Measurements from ENCODE around the gene CCDC134. TPM values are rescaled to one million over a fixed set of nuclear protein-coding genes. Genes with fewer than 3 reads are reported as not detected.
A peak's percentile ranks its signal among the peaks of the same experiment; 100 is the strongest.

Gene CCDC134
- total RNA-seq, 4 donors from 2014 or later = 3.8 to 8.9 (median 5.4) TPM

DNA sequence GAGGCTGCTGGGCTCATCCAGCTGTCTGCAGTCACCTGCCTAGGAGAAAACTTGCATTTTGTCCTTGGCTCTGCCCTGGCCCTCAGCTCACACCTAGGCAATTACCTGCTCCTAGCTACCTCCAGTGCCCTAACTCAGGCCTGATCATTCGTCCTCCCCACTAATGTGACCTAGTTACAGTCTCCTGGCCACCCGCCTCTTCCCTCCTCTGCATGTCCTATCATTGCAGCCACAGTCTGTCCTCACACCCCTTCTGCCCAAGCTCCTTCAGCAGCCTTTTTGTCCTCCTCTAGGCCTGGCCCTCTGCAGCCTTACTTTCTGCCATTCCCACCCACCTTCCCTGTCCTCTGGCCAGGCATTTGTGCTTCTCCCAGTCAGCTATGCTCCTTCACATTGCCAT lies 17.7 kb upstream of the CCDC134 start:
- H3K4me1 ChIP-seq = no peaks in the 10 kb centered on the region
- no peak overlapping the region for H3K4me3 ChIP-seq
- no peak overlapping the region for H3K27ac ChIP-seq
- no peak for ATAC-seq
- H3K27me3 ChIP-seq = no peaks in the 10 kb centered on the region
- H3K36me3 ChIP-seq = no peaks in the 10 kb centered on the region
- H3K9me3 ChIP-seq = no peaks in the 10 kb centered on the region
- TF ChIP-seq, protein P1, sequence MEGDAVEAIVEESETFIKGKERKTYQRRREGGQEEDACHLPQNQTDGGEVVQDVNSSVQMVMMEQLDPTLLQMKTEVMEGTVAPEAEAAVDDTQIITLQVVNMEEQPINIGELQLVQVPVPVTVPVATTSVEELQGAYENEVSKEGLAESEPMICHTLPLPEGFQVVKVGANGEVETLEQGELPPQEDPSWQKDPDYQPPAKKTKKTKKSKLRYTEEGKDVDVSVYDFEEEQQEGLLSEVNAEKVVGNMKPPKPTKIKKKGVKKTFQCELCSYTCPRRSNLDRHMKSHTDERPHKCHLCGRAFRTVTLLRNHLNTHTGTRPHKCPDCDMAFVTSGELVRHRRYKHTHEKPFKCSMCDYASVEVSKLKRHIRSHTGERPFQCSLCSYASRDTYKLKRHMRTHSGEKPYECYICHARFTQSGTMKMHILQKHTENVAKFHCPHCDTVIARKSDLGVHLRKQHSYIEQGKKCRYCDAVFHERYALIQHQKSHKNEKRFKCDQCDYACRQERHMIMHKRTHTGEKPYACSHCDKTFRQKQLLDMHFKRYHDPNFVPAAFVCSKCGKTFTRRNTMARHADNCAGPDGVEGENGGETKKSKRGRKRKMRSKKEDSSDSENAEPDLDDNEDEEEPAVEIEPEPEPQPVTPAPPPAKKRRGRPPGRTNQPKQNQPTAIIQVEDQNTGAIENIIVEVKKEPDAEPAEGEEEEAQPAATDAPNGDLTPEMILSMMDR (IDR thresholded peaks at IDR 0.05) = no peak
- no peak for TF ChIP-seq POLR2A (IDR thresholded peaks at IDR 0.05)
- TF ChIP-seq EP300 (IDR thresholded peaks at IDR 0.05) = no peak
- no peak for TF ChIP-seq POLR2AphosphoS5 (IDR thresholded peaks at IDR 0.05)
- whole genome bisulfite sequencing, 2 donors (ENCODE audit: low coverage in 1 of 2) = 73 to 86% methylated on average over 2 of the region's 2 CpGs

DNA sequence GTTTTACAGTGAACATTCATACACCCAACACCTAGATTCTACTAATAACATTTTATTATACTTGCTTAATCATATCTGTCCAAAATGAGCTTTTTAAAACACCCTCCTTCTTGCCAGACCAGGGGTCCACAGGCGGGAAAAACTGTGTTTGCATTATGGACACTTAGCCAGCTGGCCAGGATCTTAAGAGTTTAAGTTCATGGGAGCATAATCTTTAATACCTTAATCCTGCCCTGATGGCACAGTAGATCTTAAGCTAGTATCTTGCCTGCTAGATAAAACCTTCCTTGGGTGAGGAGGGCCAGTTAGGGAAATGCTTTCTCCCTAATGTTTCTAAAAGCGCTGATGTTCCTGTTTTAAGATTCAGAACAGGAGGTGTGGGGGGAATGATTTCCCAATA lies 13.1 kb upstream of the CCDC134 start:
- TF ChIP-seq, protein P1 (IDR thresholded peaks at IDR 0.05) = no peak
- no peak for TF ChIP-seq POLR2AphosphoS5 (IDR thresholded peaks at IDR 0.05)
- no peak for TF ChIP-seq POLR2A (IDR thresholded peaks at IDR 0.05)
- TF ChIP-seq EP300 (IDR thresholded peaks at IDR 0.05) = no peak
- no peaks in the 10 kb centered on the region for H3K36me3 ChIP-seq
- H3K4me1 ChIP-seq = no peaks in the 10 kb centered on the region
- H3K27ac ChIP-seq = no peak overlapping the region
- 81% methylated on average over 2 of the region's 2 CpGs for WGBS, 2 donors (ENCODE audit: low coverage in 1 of 2)
- H3K4me3 ChIP-seq = no peak overlapping the region
- no peaks in the 10 kb centered on the region for H3K27me3 ChIP-seq
- no peak for ATAC-seq
- no peaks in the 10 kb centered on the region for H3K9me3 ChIP-seq

GRCh38 chr22:41793871-41794270 lies 6.6 kb upstream of the CCDC134 start:
- ATAC-seq = no peak
- TF ChIP-seq, protein P1 (IDR thresholded peaks at IDR 0.05) = no peak
- TF ChIP-seq POLR2AphosphoS5 (IDR thresholded peaks at IDR 0.05) = no peak
- TF ChIP-seq EP300 (IDR thresholded peaks at IDR 0.05) = no peak
- no peak for TF ChIP-seq POLR2A (IDR thresholded peaks at IDR 0.05)
- no peaks in the 10 kb centered on the region for H3K4me1 ChIP-seq
- WGBS, 2 donors (ENCODE audit: low coverage in 1 of 2) = 95 to 100% methylated on average over 2 to 3 of the region's 3 CpGs
- no peaks in the 10 kb centered on the region for H3K9me3 ChIP-seq
- no peaks in the 10 kb centered on the region for H3K36me3 ChIP-seq
- H3K4me3 ChIP-seq = no peak overlapping the region
- no peaks in the 10 kb centered on the region for H3K27me3 ChIP-seq
- no peak overlapping the region for H3K27ac ChIP-seq

DNA sequence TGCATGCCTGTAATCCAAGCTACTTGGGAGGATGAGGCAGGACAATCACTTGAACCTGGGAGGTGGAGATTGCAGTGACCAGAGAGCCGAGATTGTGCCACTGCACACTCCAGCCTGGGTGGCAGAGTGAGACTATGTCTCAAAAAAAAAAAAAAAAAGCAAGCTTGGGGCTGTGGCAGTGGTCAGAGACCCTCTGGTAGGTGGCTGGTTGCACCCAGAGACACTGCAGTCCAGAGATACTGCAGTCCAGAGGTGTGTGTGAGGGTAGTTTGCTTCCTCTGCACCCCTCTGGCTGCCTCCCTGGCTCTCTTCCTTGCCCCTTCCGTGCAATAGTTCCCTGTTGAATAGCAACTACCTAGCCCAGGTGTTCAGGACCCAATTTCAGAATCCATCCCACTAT lies 1.7 kb upstream of the CCDC134 start:
- peak overlapping the region in 2 of 4 donors; percentile 92 for H3K27ac ChIP-seq

More for the DNA sequence above, 1.7 kb upstream of the CCDC134 start:
- no peaks in the 10 kb centered on the region for H3K27me3 ChIP-seq
- ATAC-seq = no peak
- H3K9me3 ChIP-seq = no peaks in the 10 kb centered on the region
- H3K36me3 ChIP-seq = no peaks in the 10 kb centered on the region
- H3K4me3 ChIP-seq = no peak overlapping the region
- peaks cover 0 to 29% (median 8%) of the 10 kb centered on the region in 3 donors for H3K4me1 ChIP-seq
- WGBS, 2 donors (ENCODE audit: low coverage in 1 of 2) = 90 to 100% methylated on average over 1 of the region's 2 CpGs
- TF ChIP-seq, protein P1 (IDR thresholded peaks at IDR 0.05) = no peak
- no peak for TF ChIP-seq EP300 (IDR thresholded peaks at IDR 0.05)
- no peak for TF ChIP-seq POLR2AphosphoS5 (IDR thresholded peaks at IDR 0.05)
- no peak for TF ChIP-seq POLR2A (IDR thresholded peaks at IDR 0.05)
